ENCODE results near the gene STRIT1. TPM values are rescaled to one million over a fixed set of nuclear protein-coding genes. Genes with fewer than 3 reads are reported as not detected.

Gene STRIT1
- total and polyA plus RNA-seq, 9 of the 15 experiments (the other 6 are each of a cell fraction or from before 2014, with no cell fraction given), result not detected

- TF ChIP-seq RBBP5 (IDR thresholded peaks at IDR 0.05; ENCODE audit: borderline replicate concordance, insufficient read depth, low read length, poor library complexity, severe bottlenecking), result no peak
- no peak for TF ChIP-seq MIER1 (IDR thresholded peaks at IDR 0.05; ENCODE audit: low read depth)
- TF ChIP-seq PHB (CRISPR knock-in tag; IDR thresholded peaks at IDR 0.05), result no peak
- no peak for TF ChIP-seq FOXO4 (CRISPR knock-in tag; IDR thresholded peaks at IDR 0.05)
- no peak for TF ChIP-seq ZBTB1 (CRISPR knock-in tag; IDR thresholded peaks at IDR 0.05; ENCODE audit: borderline replicate concordance, low read depth)
- peak in 1 of 2 experiments; percentile 53; a peak in 1 of 4 replicates for TF ChIP-seq NONO (IDR thresholded peaks at IDR 0.05; ENCODE audit: low read depth in 2 of 2, low read length in 1 of 2)
- TF ChIP-seq HOMEZ (CRISPR knock-in tag; IDR thresholded peaks at IDR 0.05), result no peak
- TF ChIP-seq CHD2 (IDR thresholded peaks at IDR 0.05; ENCODE audit: low read depth, low read length), result no peak
- no peak for TF ChIP-seq HDAC6 (IDR thresholded peaks at IDR 0.05; ENCODE audit: low read depth, low read length)
- peak; percentile 69 for TF ChIP-seq CREM (IDR thresholded peaks at IDR 0.05; ENCODE audit: low read depth)
- TF ChIP-seq ZNF766 (CRISPR knock-in tag; conservative IDR thresholded peaks at IDR 0.05), result no peak
- no peak for TF ChIP-seq MXD1 (CRISPR knock-in tag; IDR thresholded peaks at IDR 0.05; ENCODE audit: borderline replicate concordance, poor library complexity, severe bottlenecking)
- TF ChIP-seq TCF7 (IDR thresholded peaks at IDR 0.05; ENCODE audit: borderline replicate concordance), result no peak
- no peak for TF ChIP-seq PHTF2 (CRISPR knock-in tag; IDR thresholded peaks at IDR 0.05)
- TF ChIP-seq MTA2 (IDR thresholded peaks at IDR 0.05; ENCODE audit: low read depth), result peak; percentile 89
- TF ChIP-seq SP2 (IDR thresholded peaks at IDR 0.05; ENCODE audit: extremely low read depth, low read depth, low read length, poor library complexity, severe bottlenecking), result no peak
- peak; percentile 95 for TF ChIP-seq ZEB2 (IDR thresholded peaks at IDR 0.05)
- peak; percentile 51; the same call in 1 of the 2 replicates for TF ChIP-seq ESRRA (IDR thresholded peaks at IDR 0.05; ENCODE audit: borderline replicate concordance, low read depth)
- no peak for TF ChIP-seq HDAC8 (tag; IDR thresholded peaks at IDR 0.05)
- TF ChIP-seq ZNF24 (IDR thresholded peaks at IDR 0.05), result no peak
- no peak for TF ChIP-seq ZNF699 (CRISPR knock-in tag; IDR thresholded peaks at IDR 0.05; ENCODE audit: insufficient replicate concordance)
- TF ChIP-seq MYNN (IDR thresholded peaks at IDR 0.05), result peak; percentile 36; the same call in 1 of the 2 replicates
- no peak for TF ChIP-seq MYNN (CRISPR knock-in tag; IDR thresholded peaks at IDR 0.05)
- TF ChIP-seq KAT8 (IDR thresholded peaks at IDR 0.05; ENCODE audit: low read depth), result no peak
- TF ChIP-seq CBFA2T2 (conservative IDR thresholded peaks at IDR 0.05), result peak; percentile 94
- no peak for TF ChIP-seq ZNF280A (IDR thresholded peaks at IDR 0.05; ENCODE audit: low read depth, partially characterized antibody)
Measured at GRCh38 chr3:155282385-155283091, 10.9 kb downstream of the STRIT1 start (continued).
